Measurements from ENCODE around the gene NOLC1.

- TF ChIP-seq POLR2A (IDR thresholded peaks at IDR 0.05; ENCODE audit: low read length) (peak; percentile 16), GATA1 (IDR thresholded peaks at IDR 0.05; ENCODE audit: low read depth, low read length) (no peak)
These were observed 32.6 kb upstream of the NOLC1 start for GRCh38 chr10:102119417-102120141.
